PC-3 (cell line): ENCODE data around the gene WSCD2.

Source experiments
- CTCF ChIP-seq: fragments of 300-600 bp; sonication (generic); conservative IDR thresholded peaks from 2 replicates; pipeline ENCODE4 v1.5.1; 2017; ENCODE audit warnings: antibody characterized with exemption, low read depth, mild to moderate bottlenecking, low read length
- EZH2 ChIP-seq: fragments of 300-600 bp; sonication (generic); IDR thresholded peaks from one replicate; pipeline ENCODE4 v1.6.1; 2017; ENCODE audit warnings: antibody characterized with exemption, mild to moderate bottlenecking, low read length; ENCODE audit not compliant: unreplicated experiment

GRCh38 chr12:108106599-108106998 lies 22.5 kb upstream of the WSCD2 start:
- no peak for TF ChIP-seq CTCF
- TF ChIP-seq EZH2 = no peak
